ENCODE measurements around the gene CLMN.

DNA sequence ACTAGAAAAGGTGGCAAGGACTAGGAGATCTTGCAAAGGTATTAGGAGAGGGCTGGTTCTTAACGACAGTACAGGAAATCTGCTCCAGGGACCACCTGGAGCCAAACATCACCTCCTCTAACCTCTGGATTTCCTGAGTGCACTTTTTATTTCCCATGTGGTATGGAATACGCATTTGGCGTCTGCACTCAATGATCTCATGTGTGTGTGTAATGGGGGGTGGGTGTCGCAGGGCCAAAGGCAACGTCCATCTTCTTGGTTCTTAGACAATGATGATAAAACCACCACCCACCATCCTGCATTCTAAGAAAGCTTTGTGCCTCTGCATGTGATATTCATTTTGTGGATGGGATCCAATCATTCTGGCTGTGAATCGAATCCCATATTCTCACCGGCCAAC, 68.8 kb downstream of the CLMN start:
- TF ChIP-seq, protein P1, sequence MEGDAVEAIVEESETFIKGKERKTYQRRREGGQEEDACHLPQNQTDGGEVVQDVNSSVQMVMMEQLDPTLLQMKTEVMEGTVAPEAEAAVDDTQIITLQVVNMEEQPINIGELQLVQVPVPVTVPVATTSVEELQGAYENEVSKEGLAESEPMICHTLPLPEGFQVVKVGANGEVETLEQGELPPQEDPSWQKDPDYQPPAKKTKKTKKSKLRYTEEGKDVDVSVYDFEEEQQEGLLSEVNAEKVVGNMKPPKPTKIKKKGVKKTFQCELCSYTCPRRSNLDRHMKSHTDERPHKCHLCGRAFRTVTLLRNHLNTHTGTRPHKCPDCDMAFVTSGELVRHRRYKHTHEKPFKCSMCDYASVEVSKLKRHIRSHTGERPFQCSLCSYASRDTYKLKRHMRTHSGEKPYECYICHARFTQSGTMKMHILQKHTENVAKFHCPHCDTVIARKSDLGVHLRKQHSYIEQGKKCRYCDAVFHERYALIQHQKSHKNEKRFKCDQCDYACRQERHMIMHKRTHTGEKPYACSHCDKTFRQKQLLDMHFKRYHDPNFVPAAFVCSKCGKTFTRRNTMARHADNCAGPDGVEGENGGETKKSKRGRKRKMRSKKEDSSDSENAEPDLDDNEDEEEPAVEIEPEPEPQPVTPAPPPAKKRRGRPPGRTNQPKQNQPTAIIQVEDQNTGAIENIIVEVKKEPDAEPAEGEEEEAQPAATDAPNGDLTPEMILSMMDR (conservative IDR thresholded peaks at IDR 0.05; ENCODE audit: low read depth, low read length), result no peak
- TF ChIP-seq POLR2A (IDR thresholded peaks at IDR 0.05; ENCODE audit: low read depth, low read length), result no peak
- no peak for TF ChIP-seq FOS (IDR thresholded peaks at IDR 0.05; ENCODE audit: low read depth, low read length)
- TF ChIP-seq MAZ (IDR thresholded peaks at IDR 0.05; ENCODE audit: borderline replicate concordance, low read depth, low read length), result no peak
- no peak for TF ChIP-seq RAD21 (IDR thresholded peaks at IDR 0.05; ENCODE audit: low read length)
- TF ChIP-seq RCOR1 (IDR thresholded peaks at IDR 0.05; ENCODE audit: insufficient replicate concordance, low read length), result no peak
- no peak for TF ChIP-seq BHLHE40 (IDR thresholded peaks at IDR 0.05; ENCODE audit: low read depth, low read length)
- no peak for TF ChIP-seq RFX5 (IDR thresholded peaks at IDR 0.05; ENCODE audit: low read depth, low read length)
- TF ChIP-seq MAFK (IDR thresholded peaks at IDR 0.05; ENCODE audit: low read depth, low read length), result no peak
- TF ChIP-seq CHD1 (IDR thresholded peaks at IDR 0.05; ENCODE audit: low read depth, low read length), result no peak

All from IMR-90 (cell line).